ENCODE data around the gene PRPS2.
A peak's percentile ranks its signal among the peaks of the same experiment; 100 is the strongest.

Gene PRPS2

DNA sequence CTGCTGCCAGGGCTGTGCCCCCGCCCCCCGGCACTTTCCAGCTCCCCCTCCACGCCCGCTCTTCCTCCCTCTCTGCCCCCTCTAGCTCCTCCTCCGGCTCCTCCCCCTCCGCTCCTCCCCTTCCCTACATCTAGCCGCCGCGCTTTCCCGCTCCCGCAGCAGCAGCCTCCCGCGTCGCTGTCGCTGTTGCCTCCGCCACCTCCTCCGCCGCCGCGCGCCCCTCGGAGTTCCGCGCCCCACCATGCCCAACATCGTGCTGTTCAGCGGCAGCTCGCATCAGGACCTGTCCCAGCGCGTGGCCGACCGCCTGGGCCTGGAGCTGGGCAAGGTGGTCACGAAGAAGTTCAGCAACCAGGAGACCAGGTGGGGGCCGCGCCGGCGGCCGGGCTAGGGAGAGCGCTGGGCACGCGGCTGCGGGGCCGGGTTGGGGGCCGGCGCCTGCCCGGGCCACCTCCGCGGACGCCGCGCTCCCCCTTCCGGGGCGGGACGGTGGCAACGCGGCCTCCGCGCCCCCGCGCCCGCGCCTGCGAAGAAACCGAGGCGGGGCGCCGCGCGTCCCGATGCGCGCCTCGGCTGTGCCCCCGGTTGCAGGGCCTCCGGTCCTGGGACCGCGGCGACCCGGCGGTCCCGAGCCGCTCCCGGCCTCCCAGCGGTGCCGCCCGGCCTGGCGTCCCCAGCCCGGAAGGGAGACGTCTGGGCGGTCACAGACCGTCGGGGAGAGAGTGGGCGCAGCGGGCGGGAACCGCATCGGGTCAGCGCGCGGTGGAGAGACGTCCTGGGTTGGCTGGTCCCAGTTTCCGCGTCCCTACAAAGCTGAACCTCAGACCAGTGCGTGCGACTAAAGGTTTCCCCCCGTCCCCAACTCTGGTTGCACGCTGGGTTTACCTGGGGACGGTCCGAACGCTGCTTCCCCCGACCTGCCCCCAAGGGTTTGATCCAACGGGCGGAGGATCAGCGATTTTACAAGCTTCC, at the start of gene PRPS2:
TSS of gene PRPS2 (plus strand) at position 156 of the 972 bp plus-strand sequence. CDS start at position 242, 86 bp downstream.
- TF ChIP-seq, protein P1, sequence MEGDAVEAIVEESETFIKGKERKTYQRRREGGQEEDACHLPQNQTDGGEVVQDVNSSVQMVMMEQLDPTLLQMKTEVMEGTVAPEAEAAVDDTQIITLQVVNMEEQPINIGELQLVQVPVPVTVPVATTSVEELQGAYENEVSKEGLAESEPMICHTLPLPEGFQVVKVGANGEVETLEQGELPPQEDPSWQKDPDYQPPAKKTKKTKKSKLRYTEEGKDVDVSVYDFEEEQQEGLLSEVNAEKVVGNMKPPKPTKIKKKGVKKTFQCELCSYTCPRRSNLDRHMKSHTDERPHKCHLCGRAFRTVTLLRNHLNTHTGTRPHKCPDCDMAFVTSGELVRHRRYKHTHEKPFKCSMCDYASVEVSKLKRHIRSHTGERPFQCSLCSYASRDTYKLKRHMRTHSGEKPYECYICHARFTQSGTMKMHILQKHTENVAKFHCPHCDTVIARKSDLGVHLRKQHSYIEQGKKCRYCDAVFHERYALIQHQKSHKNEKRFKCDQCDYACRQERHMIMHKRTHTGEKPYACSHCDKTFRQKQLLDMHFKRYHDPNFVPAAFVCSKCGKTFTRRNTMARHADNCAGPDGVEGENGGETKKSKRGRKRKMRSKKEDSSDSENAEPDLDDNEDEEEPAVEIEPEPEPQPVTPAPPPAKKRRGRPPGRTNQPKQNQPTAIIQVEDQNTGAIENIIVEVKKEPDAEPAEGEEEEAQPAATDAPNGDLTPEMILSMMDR (IDR thresholded peaks at IDR 0.05; ENCODE audit: low read depth, low read length, missing control alignments), result no peak
- H3K4me3 ChIP-seq (ENCODE audit: low read depth, low read length), result peak within 1 kb of the TSS; percentile 65
- in situ Hi-C loops (cut with HindIII; ENCODE audit: low sequenced_read_pairs), result no loop called here
- no peak for DNase-seq (ENCODE audit: low read depth)

DNA sequence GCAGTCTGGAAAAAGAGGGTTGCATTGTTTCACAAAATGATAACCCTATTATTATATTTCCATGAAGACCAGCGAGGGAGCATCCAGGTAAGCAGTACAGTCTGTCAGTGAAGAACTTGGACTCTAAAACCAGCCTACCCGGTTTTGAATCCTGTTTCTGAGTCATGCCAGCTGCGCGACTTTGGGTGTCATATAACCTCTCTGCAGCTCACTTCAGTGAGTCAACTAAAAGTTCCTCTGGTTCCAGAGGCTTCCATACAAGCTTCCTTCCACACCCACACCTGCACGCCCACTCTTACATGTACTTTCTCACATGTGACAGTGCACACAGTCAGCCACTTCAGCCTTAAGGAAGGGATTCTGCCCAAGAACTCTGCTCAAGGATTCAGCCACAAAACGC, 49.8 kb upstream of the PRPS2 start:
- in situ Hi-C loops (cut with HindIII; ENCODE audit: low sequenced_read_pairs), result no loop called here

DNA sequence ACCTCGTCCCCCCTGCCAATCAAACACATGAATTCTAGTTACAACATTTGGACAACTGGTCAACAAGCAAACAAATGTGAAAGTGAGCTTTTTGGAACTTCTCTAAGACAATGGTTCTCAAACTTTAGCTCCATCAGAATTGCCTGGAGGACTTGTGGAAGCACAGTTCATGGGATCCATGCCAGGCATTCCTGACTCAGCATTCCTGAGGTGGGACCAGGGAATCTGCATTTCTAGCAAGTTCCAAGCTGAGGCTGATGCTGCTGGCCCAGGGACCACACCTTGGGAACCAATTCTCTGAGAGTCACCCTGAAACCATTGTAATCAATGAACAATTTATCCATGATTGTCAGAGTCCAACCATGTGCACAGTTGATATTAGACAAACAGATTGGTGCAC, 43.8 kb upstream of the PRPS2 start:
- H3K4me3 ChIP-seq (ENCODE audit: low read depth, low read length), result no peak overlapping the region
- TF ChIP-seq, protein P1 (IDR thresholded peaks at IDR 0.05; ENCODE audit: low read depth, low read length, missing control alignments), result no peak
- in situ Hi-C loops (cut with HindIII; ENCODE audit: low sequenced_read_pairs), result no loop called here
- no peak for DNase-seq (ENCODE audit: low read depth)

More for the DNA sequence above, 49.8 kb upstream of the PRPS2 start:
- no peak for DNase-seq (ENCODE audit: low read depth)
- no peak overlapping the region for H3K4me3 ChIP-seq (ENCODE audit: low read depth, low read length)
- TF ChIP-seq, protein P1 (IDR thresholded peaks at IDR 0.05; ENCODE audit: low read depth, low read length, missing control alignments), result no peak

DNA sequence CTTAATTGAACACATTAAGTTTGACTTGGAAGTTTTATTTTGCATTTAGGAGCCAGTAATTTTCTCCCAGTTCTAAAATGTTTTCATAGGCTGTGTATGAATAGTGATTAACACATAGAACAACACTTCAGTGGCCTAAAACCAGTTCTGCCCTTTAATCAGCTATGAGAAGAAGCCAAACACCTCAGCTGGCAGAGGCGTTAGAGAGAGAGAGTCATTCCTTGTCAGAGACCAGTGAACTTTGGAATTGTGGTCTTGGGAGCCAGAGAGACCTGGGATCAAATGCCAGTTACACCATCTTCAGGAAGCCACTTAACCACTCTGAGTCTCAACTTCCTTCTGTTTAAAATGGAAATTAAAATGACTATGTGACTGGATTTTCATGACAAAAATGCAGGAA, 39.3 kb upstream of the PRPS2 start:
- no peak for DNase-seq (ENCODE audit: low read depth)
- in situ Hi-C loops (cut with HindIII; ENCODE audit: low sequenced_read_pairs), result no loop called here
- TF ChIP-seq, protein P1 (IDR thresholded peaks at IDR 0.05; ENCODE audit: low read depth, low read length, missing control alignments), result no peak
- no peak overlapping the region for H3K4me3 ChIP-seq (ENCODE audit: low read depth, low read length)

DNA sequence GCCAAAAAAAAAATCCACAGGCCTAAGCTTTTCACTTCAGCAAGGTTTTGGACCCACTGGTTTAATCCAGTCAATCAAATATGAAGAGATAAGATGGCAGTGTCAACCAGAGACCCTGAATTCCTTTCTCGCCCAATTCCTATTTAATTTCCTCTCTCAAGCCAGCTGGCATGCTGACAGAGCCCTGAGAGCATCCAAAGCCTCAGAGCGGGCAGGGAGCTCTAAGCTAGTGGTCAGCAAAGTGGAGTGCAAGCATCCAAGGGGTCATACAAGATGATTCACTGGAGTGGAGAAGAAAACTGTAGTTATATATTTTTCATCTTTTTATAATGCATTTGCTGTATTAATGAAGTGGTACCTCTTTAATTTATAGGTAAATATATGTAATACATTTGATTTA, 37.8 kb upstream of the PRPS2 start:
- in situ Hi-C loops (cut with HindIII; ENCODE audit: low sequenced_read_pairs), result no loop called here
- TF ChIP-seq, protein P1 (IDR thresholded peaks at IDR 0.05; ENCODE audit: low read depth, low read length, missing control alignments), result no peak
- no peak for DNase-seq (ENCODE audit: low read depth)

DNA sequence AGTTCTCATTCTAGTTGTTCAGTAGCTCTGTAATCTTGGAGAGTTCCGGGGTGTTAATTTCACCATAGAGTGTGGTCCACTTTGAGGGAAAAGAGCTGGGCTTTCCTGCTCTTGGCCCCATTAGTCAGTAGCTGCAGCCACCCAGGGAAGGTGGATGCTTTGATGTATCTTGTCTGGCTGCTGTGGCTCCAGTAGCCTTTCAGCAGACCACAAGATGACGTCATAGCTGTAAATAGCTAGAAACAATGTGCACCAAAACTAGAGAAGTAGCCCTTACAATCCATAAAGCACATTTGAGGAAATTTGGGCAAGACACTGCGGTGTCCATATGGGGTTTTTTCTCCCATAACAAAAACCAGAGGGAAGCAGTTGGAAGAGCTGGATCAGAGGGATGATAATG, 32.9 kb upstream of the PRPS2 start:
- DNase-seq (ENCODE audit: low read depth), result no peak
- in situ Hi-C loops (cut with HindIII; ENCODE audit: low sequenced_read_pairs), result no loop called here
- TF ChIP-seq, protein P1 (IDR thresholded peaks at IDR 0.05; ENCODE audit: low read depth, low read length, missing control alignments), result no peak
- H3K4me3 ChIP-seq (ENCODE audit: low read depth, low read length), result no peak overlapping the region

More for the DNA sequence above, 37.8 kb upstream of the PRPS2 start:
- no peak overlapping the region for H3K4me3 ChIP-seq (ENCODE audit: low read depth, low read length)

Measured in astrocyte of the cerebellum (primary cell).